Measurements from ENCODE around the gene BTBD16. TPM values are rescaled to one million over a fixed set of nuclear protein-coding genes. Genes with fewer than 3 reads are reported as not detected.

The BTBD16 gene
- total RNA-seq, 4 donors from 2014 or later: not detected

Small RNA genes lying within 50 kb of the gene (small RNA-seq; reads per million reads assigned to genes)
- 0 reads per million in 4 donors for gene RNU6-728P

Other genes starting within 250 kb of the BTBD16 start
- gene PLEKHA1, start 103.4 kb downstream of the BTBD16 start, total RNA-seq: 10 to 100 TPM; 23.4 to 56.3 (median 35.9) TPM
- gene ARMS2, start 183.4 kb downstream of the BTBD16 start, total RNA-seq: not detected
- 10 to 100 TPM in 3 of 4 donors, 1 to 10 TPM in 1; 6.3 to 62.2 (median 25.8) TPM for gene HTRA1, start 190.3 kb downstream of the BTBD16 start, total RNA-seq